ENCODE data around the gene HPS4. TPM values are rescaled to one million over a fixed set of nuclear protein-coding genes. Genes with fewer than 3 reads are reported as not detected.

Gene HPS4
- total RNA-seq, 2 donors from 2014 or later, result 28.3 to 42.5 TPM

DNA sequence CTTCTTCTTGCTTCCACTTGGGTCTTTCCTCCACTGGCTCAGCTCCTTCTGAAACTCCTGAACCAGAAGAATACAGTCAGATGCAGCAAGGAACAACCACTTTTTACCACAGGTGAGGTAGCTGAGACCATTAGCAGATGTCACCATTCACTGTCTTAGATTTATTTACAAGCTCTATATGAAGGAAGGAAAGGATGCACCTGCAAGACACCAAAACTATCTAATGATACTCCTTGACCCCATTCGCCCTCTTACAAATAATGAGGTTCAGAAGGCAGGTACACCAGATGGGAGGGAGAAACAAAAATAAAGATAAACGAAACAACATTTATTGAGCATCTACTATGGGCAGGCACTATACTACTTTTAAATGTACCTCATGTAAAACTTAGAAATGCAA lies 18.4 kb upstream of the HPS4 start:
- TF ChIP-seq, protein P1, sequence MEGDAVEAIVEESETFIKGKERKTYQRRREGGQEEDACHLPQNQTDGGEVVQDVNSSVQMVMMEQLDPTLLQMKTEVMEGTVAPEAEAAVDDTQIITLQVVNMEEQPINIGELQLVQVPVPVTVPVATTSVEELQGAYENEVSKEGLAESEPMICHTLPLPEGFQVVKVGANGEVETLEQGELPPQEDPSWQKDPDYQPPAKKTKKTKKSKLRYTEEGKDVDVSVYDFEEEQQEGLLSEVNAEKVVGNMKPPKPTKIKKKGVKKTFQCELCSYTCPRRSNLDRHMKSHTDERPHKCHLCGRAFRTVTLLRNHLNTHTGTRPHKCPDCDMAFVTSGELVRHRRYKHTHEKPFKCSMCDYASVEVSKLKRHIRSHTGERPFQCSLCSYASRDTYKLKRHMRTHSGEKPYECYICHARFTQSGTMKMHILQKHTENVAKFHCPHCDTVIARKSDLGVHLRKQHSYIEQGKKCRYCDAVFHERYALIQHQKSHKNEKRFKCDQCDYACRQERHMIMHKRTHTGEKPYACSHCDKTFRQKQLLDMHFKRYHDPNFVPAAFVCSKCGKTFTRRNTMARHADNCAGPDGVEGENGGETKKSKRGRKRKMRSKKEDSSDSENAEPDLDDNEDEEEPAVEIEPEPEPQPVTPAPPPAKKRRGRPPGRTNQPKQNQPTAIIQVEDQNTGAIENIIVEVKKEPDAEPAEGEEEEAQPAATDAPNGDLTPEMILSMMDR (IDR thresholded peaks at IDR 0.05), result no peak
- no peak for TF ChIP-seq POLR2A (IDR thresholded peaks at IDR 0.05)
- H3K36me3 ChIP-seq (replicated peaks in 1 of 2; ENCODE audit: insufficient read depth in 1 of 2, low read depth in 2 of 2), result peaks cover 9 to 63% of the 10 kb centered on the region in 2 donors
- DNase-seq (no peak), ATAC-seq (no peak)
- WGBS, 2 donors, result 75 to 80% methylated on average over 2 of the region's 2 CpGs
- H3K27me3 ChIP-seq, result no peaks in the 10 kb centered on the region
- H3K4me1 ChIP-seq, result peaks cover 5% of the 10 kb centered on the region
- H3K9me3 ChIP-seq, result no peaks in the 10 kb centered on the region
- no peak overlapping the region for H3K27ac ChIP-seq
- intact Hi-C loops (cut with DNase I), result no loop called here
- H3K4me3 ChIP-seq, result no peak overlapping the region

DNA sequence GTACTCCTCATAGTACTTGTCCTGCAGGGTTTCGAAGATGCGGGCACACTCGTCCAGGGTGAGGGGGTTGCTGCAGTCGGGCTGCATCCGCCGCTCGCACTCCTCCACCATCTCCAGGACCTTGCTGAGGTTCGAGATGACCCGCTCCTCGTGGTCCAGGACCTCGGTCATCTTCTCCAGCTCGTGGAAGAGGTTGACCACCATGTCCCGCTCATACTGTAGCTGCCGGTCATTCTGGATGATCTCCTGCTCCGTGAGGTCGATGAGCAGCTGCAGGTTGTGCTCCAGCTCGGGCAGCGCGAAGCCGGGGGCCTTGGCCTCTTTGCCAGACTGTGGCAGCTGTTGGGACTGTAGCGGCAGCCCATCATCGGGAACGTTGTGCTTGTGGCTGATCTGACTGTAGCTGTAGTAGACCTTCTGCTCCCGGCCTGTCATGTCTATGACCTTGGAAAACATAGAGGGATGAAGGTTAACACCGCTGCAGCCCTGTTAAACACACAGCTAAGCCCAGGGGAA lies 15.7 kb upstream of the HPS4 start:
- intact Hi-C loops (cut with DNase I), result no loop called here
- no peak overlapping the region for H3K27ac ChIP-seq
- peaks cover 5% of the 10 kb centered on the region for H3K4me1 ChIP-seq
- H3K9me3 ChIP-seq, result no peaks in the 10 kb centered on the region
- no peaks in the 10 kb centered on the region for H3K27me3 ChIP-seq
- no peak for ATAC-seq
- TF ChIP-seq, protein P1 (IDR thresholded peaks at IDR 0.05), result no peak
- no peak for TF ChIP-seq POLR2A (IDR thresholded peaks at IDR 0.05)
- no peak overlapping the region for H3K4me3 ChIP-seq
- no peak for DNase-seq
- peaks cover 9 to 59% of the 10 kb centered on the region in 2 donors for H3K36me3 ChIP-seq (replicated peaks in 1 of 2; ENCODE audit: insufficient read depth in 1 of 2, low read depth in 2 of 2)
- 78 to 86% methylated on average over 1 to 25 of the region's 25 CpGs for WGBS, 2 donors

DNA sequence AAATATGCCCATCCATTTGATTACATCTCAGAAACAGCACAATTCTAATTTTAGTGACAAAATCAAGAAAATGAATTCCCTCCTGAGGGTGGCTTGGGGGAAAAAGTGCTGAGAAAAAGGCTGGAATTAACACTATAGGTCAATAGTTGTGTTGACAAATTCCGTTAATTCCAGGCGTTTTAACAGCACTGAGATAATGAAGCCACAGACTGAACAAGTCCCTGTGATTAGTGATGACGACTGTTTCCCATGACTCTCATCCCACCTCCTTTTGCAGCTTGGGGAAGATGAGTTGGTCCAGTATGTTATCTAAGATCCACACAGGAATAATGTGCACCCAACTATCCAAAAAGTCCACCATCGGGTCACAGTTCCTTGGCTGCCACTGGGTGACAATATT lies 12.9 kb upstream of the HPS4 start:
- Histone ChIP-seq H3K36me3 (replicated peaks in 1 of 2; ENCODE audit: insufficient read depth in 1 of 2, low read depth in 2 of 2) (peaks cover 5 to 58% of the 10 kb centered on the region in 2 donors), H3K4me1 (peaks cover 9% of the 10 kb centered on the region), H3K27ac (no peak overlapping the region), H3K9me3 (no peaks in the 10 kb centered on the region), H3K4me3 (no peak overlapping the region), H3K27me3 (no peaks in the 10 kb centered on the region)
- TF ChIP-seq POLR2A (IDR thresholded peaks at IDR 0.05), result no peak
- TF ChIP-seq, protein P1 (IDR thresholded peaks at IDR 0.05), result no peak
- ATAC-seq, result no peak
- DNase-seq, result no peak
- intact Hi-C loops (cut with DNase I), result no loop called here
- 73 to 74% methylated on average over 4 of the region's 4 CpGs for WGBS, 2 donors

DNA sequence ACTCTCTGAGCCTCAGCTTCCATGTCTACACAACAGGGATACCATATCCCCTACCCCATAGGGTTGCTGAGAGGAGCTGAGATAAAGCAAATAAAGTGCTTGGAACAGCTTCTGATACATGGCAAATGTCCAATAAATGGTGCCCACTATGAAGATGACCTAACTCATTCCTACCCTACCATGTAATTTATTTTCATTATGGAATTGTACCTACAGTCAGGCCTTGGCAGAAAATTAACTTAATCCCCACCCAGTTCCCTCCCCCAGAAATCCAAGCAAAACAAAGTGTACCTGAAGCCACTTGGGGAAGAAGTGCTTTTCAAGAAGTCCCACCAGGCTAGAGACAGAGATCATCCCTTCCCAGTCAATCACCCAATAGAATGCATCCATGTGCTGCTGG lies 10.9 kb upstream of the HPS4 start:
- Histone ChIP-seq H3K36me3 (replicated peaks in 1 of 2; ENCODE audit: insufficient read depth in 1 of 2, low read depth in 2 of 2) (peaks cover 0 to 59% of the 10 kb centered on the region in 2 donors), H3K4me3 (no peak overlapping the region), H3K4me1 (peaks cover 9% of the 10 kb centered on the region), H3K27ac (no peak overlapping the region), H3K27me3 (no peaks in the 10 kb centered on the region), H3K9me3 (no peaks in the 10 kb centered on the region)
- ATAC-seq (no peak), DNase-seq (no peak)
- intact Hi-C loops (cut with DNase I), result no loop called here
- TF ChIP-seq, protein P1 (IDR thresholded peaks at IDR 0.05), result no peak
- no peak for TF ChIP-seq POLR2A (IDR thresholded peaks at IDR 0.05)

DNA sequence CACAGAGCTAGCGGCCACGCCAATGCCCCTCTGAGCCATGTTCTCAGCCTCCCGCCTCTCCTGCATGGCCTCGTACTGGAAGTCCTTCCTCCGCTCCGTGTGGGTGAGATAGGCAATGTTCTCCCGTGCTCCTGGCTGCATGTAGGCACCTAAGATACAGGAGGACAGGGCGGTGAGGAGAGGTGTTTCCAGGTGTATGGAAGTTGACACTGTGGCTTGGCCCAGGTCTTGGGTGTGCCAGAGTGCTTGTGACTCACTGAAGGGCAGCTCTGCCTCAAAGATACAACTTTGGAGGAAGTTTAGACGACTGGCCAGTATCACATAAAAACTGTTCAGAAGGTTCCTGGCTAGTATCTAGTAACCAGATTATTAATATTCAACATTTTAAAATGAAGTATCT lies 8.6 kb upstream of the HPS4 start:
- peaks cover 0 to 49% of the 10 kb centered on the region in 2 donors for H3K36me3 ChIP-seq (replicated peaks in 1 of 2; ENCODE audit: insufficient read depth in 1 of 2, low read depth in 2 of 2)
- no peak for ATAC-seq

More for the DNA sequence above, 8.6 kb upstream of the HPS4 start:
- TF ChIP-seq POLR2A (IDR thresholded peaks at IDR 0.05), result no peak
- TF ChIP-seq, protein P1 (IDR thresholded peaks at IDR 0.05), result no peak
- no peaks in the 10 kb centered on the region for H3K9me3 ChIP-seq
- H3K27ac ChIP-seq, result no peak overlapping the region
- no peaks in the 10 kb centered on the region for H3K27me3 ChIP-seq
- H3K4me1 ChIP-seq, result peaks cover 9% of the 10 kb centered on the region
- WGBS, 2 donors, result 79 to 89% methylated on average over 9 of the region's 9 CpGs
- no peak for DNase-seq
- no peak overlapping the region for H3K4me3 ChIP-seq
- intact Hi-C loops (cut with DNase I), result no loop called here

All from body of pancreas (tissue), 4 donors.